Thyroid gland (tissue), 4 donors: ENCODE measurements around the gene KLF2.

ENCODE experiments used
- POLR2A ChIP-seq, 2 donors: fragments of 450-650 bp; IDR thresholded peaks; one replicate each; pipeline ENCODE4 v1.6.1; 2017; ENCODE audit warnings: antibody characterized with exemption in 2 of 2, mild to moderate bottlenecking in 2 of 2, moderate library complexity in 1 of 2
- TF ChIP-seq, protein P1 (sequence below), 6 experiments: fragments of 200-600 bp in 3 of 6; fragments of 450-650 bp in 3 of 6; sonication (generic) in 3 of 6; IDR thresholded peaks; one replicate each; pipeline ENCODE4 v1.5.1; 2016 to 2019; ENCODE audit warnings: antibody characterized with exemption in 6 of 6, mild to moderate bottlenecking in 2 of 6, inconsistent platforms in 1 of 6, moderate library complexity in 1 of 6

DNA sequence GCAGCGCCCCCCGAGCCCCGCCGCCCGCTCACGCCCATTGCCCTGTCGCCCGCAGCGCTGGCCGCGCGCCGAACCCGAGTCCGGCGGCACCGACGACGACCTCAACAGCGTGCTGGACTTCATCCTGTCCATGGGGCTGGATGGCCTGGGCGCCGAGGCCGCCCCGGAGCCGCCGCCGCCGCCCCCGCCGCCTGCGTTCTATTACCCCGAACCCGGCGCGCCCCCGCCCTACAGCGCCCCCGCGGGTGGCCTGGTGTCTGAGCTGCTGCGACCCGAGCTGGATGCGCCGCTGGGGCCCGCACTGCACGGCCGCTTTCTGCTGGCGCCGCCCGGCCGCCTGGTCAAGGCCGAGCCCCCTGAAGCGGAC is 518 bp downstream of the KLF2 start:
- TF ChIP-seq, protein P1, sequence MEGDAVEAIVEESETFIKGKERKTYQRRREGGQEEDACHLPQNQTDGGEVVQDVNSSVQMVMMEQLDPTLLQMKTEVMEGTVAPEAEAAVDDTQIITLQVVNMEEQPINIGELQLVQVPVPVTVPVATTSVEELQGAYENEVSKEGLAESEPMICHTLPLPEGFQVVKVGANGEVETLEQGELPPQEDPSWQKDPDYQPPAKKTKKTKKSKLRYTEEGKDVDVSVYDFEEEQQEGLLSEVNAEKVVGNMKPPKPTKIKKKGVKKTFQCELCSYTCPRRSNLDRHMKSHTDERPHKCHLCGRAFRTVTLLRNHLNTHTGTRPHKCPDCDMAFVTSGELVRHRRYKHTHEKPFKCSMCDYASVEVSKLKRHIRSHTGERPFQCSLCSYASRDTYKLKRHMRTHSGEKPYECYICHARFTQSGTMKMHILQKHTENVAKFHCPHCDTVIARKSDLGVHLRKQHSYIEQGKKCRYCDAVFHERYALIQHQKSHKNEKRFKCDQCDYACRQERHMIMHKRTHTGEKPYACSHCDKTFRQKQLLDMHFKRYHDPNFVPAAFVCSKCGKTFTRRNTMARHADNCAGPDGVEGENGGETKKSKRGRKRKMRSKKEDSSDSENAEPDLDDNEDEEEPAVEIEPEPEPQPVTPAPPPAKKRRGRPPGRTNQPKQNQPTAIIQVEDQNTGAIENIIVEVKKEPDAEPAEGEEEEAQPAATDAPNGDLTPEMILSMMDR (IDR thresholded peaks at IDR 0.05): peak in 1 of 6 experiments; percentile 5
- no peak for TF ChIP-seq POLR2A (IDR thresholded peaks at IDR 0.05)
